ENCODE results near the gene TMEM222. TPM values are rescaled to one million over a fixed set of nuclear protein-coding genes. Genes with fewer than 3 reads are reported as not detected.

The TMEM222 gene
- total and polyA plus RNA-seq, 2 experiments from 2014 or later = 53.0 to 59.0 TPM

GRCh38 chr1:27302612-27303011, 19.4 kb upstream of the TMEM222 start:
- H3F3A ChIP-seq (ENCODE audit: insufficient read depth) = peaks cover 17% of the 10 kb centered on the region
- in situ Hi-C loops (cut with MboI) = loop anchor here (5.0 kb wide), 1 partner anchor 90 kb away; the partner anchor contains the start of gene GPR3
- H3K27me3 ChIP-seq (replicated peaks; ENCODE audit: insufficient read depth) = no peaks in the 10 kb centered on the region
- no peaks in the 10 kb centered on the region for H3K79me2 ChIP-seq (ENCODE audit: insufficient read depth)
- TF ChIP-seq EZH2 (IDR thresholded peaks at IDR 0.05; ENCODE audit: insufficient read depth, poor library complexity, severe bottlenecking) (no peak), EZH2phosphoT487 (IDR thresholded peaks at IDR 0.05; ENCODE audit: insufficient read depth, low read depth) (no peak)
- H3K4me1 ChIP-seq (ENCODE audit: insufficient read depth) = peaks cover 22% of the 10 kb centered on the region
- H3K4me3 ChIP-seq = no peak overlapping the region
- H4K20me1 ChIP-seq (ENCODE audit: insufficient read depth) = no peaks in the 10 kb centered on the region
- DNase-seq = no peak
- H3K27ac ChIP-seq = no peak overlapping the region
- 69 to 96% methylated on average over 2 of the region's 2 CpGs for WGBS, 2 experiments (ENCODE audit: low coverage in 1 of 2, low lambda C conversion rate in 2 of 2, missing lambda C conversion rate in 2 of 2)
- H3K9me3 ChIP-seq (ENCODE audit: low read depth) = no peaks in the 10 kb centered on the region
- peaks cover 6% of the 10 kb centered on the region; the same call in 1 of the 2 replicates for H3K36me3 ChIP-seq (ENCODE audit: low read depth)
- no peak overlapping the region for H2AFZ ChIP-seq
- no peak overlapping the region for H3K9ac ChIP-seq
- H3K9me2 ChIP-seq (ENCODE audit: insufficient read depth) = no peaks in the 10 kb centered on the region
- H3K4me2 ChIP-seq (ENCODE audit: unreplicated experiment) = no peak overlapping the region

DNA sequence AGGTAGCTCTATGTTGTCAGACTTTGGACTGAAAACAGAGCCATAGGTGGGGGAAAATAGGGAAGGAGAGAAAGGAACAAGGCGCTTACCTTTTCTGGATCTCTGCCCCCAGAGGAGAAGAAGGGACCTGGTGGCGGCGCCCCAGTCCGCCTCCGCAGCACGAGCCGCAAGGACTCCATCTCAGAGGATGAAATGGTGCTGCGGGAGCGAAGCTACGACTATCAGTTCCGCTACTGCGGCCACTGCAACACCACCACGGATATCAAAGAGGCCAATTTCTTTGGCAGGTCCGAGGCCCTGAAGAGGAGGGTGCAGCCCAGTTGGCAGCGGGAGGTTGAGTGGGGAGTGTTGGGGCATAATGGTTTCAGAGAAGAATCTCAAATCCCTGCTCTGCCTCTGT, 18.5 kb upstream of the TMEM222 start:
- Histone ChIP-seq H3K36me3 (ENCODE audit: low read depth) (peaks cover 6% of the 10 kb centered on the region; the same call in 1 of the 2 replicates), H3K4me2 (ENCODE audit: unreplicated experiment) (no peak overlapping the region), H3K9me2 (ENCODE audit: insufficient read depth) (no peaks in the 10 kb centered on the region), H3K27me3 (replicated peaks; ENCODE audit: insufficient read depth) (no peaks in the 10 kb centered on the region), H4K20me1 (ENCODE audit: insufficient read depth) (no peaks in the 10 kb centered on the region), H3K27ac (no peak overlapping the region), H3K9ac (no peak overlapping the region), H3K79me2 (ENCODE audit: insufficient read depth) (no peaks in the 10 kb centered on the region), H3K4me1 (ENCODE audit: insufficient read depth) (peaks cover 22% of the 10 kb centered on the region), H3K9me3 (ENCODE audit: low read depth) (no peaks in the 10 kb centered on the region), H2AFZ (no peak overlapping the region), H3F3A (ENCODE audit: insufficient read depth) (peaks cover 17% of the 10 kb centered on the region), H3K4me3 (no peak overlapping the region)
- no peak for TF ChIP-seq EZH2 (IDR thresholded peaks at IDR 0.05; ENCODE audit: insufficient read depth, poor library complexity, severe bottlenecking)
- no peak for TF ChIP-seq EZH2phosphoT487 (IDR thresholded peaks at IDR 0.05; ENCODE audit: insufficient read depth, low read depth)
- WGBS, 2 experiments (ENCODE audit: low coverage in 1 of 2, low lambda C conversion rate in 2 of 2, missing lambda C conversion rate in 2 of 2) = 90 to 92% methylated on average over 15 of the region's 15 CpGs
- in situ Hi-C loops (cut with MboI) = loop anchor here (5.0 kb wide), 1 partner anchor 89 kb away; the partner anchor contains the start of gene GPR3
- DNase-seq = no peak

DNA sequence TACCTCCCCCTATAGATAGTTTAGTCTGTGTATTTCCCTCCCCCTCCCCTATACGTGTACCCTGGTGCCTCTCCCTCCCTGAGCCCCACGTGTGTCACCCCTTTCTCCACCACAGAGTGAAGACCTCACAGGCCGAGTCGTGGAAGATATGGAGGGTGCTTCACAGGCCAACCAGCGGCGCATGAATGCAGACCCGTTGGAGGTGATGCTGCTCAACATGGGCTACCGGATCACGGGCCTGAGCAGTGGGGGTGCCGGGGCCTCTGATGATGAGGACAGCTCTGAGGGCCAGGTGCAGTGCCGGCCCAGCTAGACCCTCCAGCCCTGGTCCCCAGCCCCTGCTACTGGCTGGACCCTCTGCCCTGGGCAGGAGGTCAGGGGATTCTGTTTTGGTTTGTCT, 15.9 kb upstream of the TMEM222 start:
- no peak overlapping the region for H3K27ac ChIP-seq
- peaks cover 6% of the 10 kb centered on the region; the same call in 1 of the 2 replicates for H3K36me3 ChIP-seq (ENCODE audit: low read depth)
- no peaks in the 10 kb centered on the region for H3K9me3 ChIP-seq (ENCODE audit: low read depth)
- H2AFZ ChIP-seq = no peak overlapping the region
- DNase-seq = no peak
- in situ Hi-C loops (cut with MboI) = no loop called here
- no peaks in the 10 kb centered on the region for H3K79me2 ChIP-seq (ENCODE audit: insufficient read depth)
- 81 to 83% methylated on average over 11 of the region's 11 CpGs for WGBS, 2 experiments (ENCODE audit: low coverage in 1 of 2, low lambda C conversion rate in 2 of 2, missing lambda C conversion rate in 2 of 2)
- 0 out of 2 replicates have a peak, but pooled peaks cover 1% of the 10 kb centered on the region for H3K4me1 ChIP-seq (ENCODE audit: insufficient read depth)
- no peak overlapping the region for H3K4me2 ChIP-seq (ENCODE audit: unreplicated experiment)
- H3K27me3 ChIP-seq (replicated peaks; ENCODE audit: insufficient read depth) = no peaks in the 10 kb centered on the region
- H4K20me1 ChIP-seq (ENCODE audit: insufficient read depth) = no peaks in the 10 kb centered on the region
- no peak overlapping the region for H3K4me3 ChIP-seq
- no peaks in the 10 kb centered on the region for H3F3A ChIP-seq (ENCODE audit: insufficient read depth)
- H3K9me2 ChIP-seq (ENCODE audit: insufficient read depth) = no peaks in the 10 kb centered on the region
- TF ChIP-seq EZH2phosphoT487 (IDR thresholded peaks at IDR 0.05; ENCODE audit: insufficient read depth, low read depth) = no peak
- TF ChIP-seq EZH2 (IDR thresholded peaks at IDR 0.05; ENCODE audit: insufficient read depth, poor library complexity, severe bottlenecking) = no peak
- H3K9ac ChIP-seq = no peak overlapping the region

GRCh38 chr1:27306892-27307761, 14.8 kb upstream of the TMEM222 start:
- TF ChIP-seq EZH2phosphoT487 (IDR thresholded peaks at IDR 0.05; ENCODE audit: insufficient read depth, low read depth) (no peak), EZH2 (IDR thresholded peaks at IDR 0.05; ENCODE audit: insufficient read depth, poor library complexity, severe bottlenecking) (no peak)
- Histone ChIP-seq H3K9me3 (ENCODE audit: low read depth) (no peaks in the 10 kb centered on the region), H3K4me2 (ENCODE audit: unreplicated experiment) (no peak overlapping the region), H3K4me3 (no peak overlapping the region), H3K9ac (no peak overlapping the region), H3K36me3 (ENCODE audit: low read depth) (peaks cover 4% of the 10 kb centered on the region; the same call in 1 of the 2 replicates), H4K20me1 (ENCODE audit: insufficient read depth) (no peaks in the 10 kb centered on the region), H3F3A (ENCODE audit: insufficient read depth) (no peaks in the 10 kb centered on the region), H3K27me3 (replicated peaks; ENCODE audit: insufficient read depth) (no peaks in the 10 kb centered on the region), H3K9me2 (ENCODE audit: insufficient read depth) (no peaks in the 10 kb centered on the region), H3K79me2 (ENCODE audit: insufficient read depth) (no peaks in the 10 kb centered on the region), H2AFZ (no peak overlapping the region), H3K4me1 (ENCODE audit: insufficient read depth) (no peaks in the 10 kb centered on the region), H3K27ac (no peak overlapping the region)
- WGBS, 2 experiments (ENCODE audit: low coverage in 1 of 2, low lambda C conversion rate in 2 of 2, missing lambda C conversion rate in 2 of 2) = 80 to 81% methylated on average over 8 to 11 of the region's 11 CpGs
- no peak for DNase-seq
- in situ Hi-C loops (cut with MboI) = no loop called here
